ENCODE results near the gene COBLL1.
A peak's percentile ranks its signal among the peaks of the same experiment; 100 is the strongest.
"Not testable (repeated sequence)": the region's sequence is repeated elsewhere in the genome, so short reads cannot be mapped to it uniquely, and the experiment has no call there.

The COBLL1 gene

DNA sequence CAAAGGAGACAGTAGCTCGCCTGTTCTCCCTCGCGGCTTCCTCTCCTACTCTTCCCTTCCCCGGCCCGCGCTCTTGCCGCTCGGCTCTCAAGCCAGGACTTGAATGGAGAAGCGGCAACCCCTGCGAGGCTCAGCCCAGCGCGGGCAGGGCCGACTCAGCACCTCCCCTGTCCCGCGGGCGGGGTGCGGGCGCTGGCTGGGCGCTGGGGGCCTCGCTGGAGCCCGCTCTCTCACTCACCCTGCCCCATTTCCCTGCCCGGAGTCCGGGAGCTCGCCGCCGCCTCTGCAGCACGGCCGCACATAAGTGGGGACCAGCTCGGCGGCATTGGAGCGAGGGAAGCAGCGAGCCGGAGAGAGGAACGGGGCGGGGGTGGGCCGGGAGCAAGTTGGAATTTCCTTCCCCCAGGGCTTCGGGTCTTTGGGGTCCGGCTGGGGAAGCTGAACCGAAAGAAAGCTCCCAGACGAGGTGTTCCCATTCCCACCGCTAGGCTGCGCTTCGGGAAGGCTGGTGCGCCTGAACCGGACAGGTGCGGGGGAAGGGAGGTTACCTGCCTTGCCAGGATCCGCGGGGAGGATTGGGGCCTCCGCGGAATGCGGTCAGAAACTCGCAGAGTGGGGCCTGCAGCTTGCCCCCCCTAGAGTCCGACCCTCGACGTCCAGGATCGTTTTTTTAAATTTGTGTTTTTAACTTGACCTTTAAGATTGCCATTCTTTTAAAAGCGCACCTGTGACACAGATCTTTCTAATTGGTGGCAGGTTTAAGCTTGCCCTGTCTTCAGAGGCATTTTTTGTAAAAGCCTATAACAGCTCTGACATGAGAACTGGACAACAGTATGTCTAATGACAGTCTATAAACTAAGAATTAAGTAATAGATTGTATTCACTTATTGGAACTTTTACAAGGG, at the start of gene COBLL1:
Gene COBLL1, minus strand, starts transcription at position 105 of the 905 bp plus-strand sequence. CDS start 627 bp downstream, outside the sequence.
- DNase-seq (ENCODE audit: low spot score): peak; percentile 62

- DNase-seq (ENCODE audit: low spot score): no peak
Measured at GRCh38 chr2:164890544-164890943, 48.9 kb upstream of the COBLL1 start.

- DNase-seq (ENCODE audit: low spot score): no peak
Measured at GRCh38 chr2:164888592-164888991, 47.0 kb upstream of the COBLL1 start.

- DNase-seq (ENCODE audit: low spot score): no peak
Measured at GRCh38 chr2:164887434-164888144, 46.0 kb upstream of the COBLL1 start.

DNA sequence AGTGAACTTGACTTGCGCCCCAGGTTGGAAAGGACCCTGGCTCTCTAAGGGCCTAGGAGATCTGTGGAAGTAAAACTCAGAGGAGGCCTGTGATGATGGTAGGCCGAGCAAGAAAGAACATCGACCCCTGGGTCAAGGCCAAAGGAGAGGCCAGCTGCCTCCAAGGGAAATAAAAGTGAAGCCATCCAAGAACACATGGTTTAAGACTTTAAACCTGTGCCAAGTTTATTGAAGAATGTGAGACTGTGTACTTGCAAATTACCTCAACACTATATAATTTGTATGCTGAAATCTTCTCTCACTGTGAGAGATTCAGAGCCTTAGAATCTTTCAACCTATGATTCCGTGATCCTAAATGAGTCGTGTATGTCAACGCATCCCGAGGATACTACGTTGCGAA, 40.7 kb upstream of the COBLL1 start:
- no peak for DNase-seq (ENCODE audit: low spot score)

DNA sequence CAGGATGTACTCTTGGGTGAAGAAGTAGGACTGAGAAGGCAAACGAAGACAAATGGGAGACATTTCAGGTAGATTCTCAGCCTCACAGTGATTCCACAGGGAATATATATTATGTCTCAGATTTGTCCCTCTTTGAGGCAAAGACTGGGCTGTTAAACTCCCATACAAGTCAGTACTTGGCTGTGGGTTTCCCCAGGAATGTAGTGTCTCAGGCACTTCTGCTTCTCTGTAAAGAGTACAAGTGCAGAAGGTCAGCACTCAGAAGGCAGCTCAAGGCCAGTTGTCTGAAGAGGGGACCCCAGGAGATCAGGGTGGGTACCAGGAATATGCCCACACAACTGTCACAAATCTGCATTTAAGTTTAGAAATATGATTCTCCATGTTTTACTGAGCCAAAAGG, 39.9 kb upstream of the COBLL1 start:
- DNase-seq (ENCODE audit: low spot score): no peak

- DNase-seq (ENCODE audit: low spot score): no peak
Measured at GRCh38 chr2:164879901-164880535, 38.4 kb upstream of the COBLL1 start.

DNA sequence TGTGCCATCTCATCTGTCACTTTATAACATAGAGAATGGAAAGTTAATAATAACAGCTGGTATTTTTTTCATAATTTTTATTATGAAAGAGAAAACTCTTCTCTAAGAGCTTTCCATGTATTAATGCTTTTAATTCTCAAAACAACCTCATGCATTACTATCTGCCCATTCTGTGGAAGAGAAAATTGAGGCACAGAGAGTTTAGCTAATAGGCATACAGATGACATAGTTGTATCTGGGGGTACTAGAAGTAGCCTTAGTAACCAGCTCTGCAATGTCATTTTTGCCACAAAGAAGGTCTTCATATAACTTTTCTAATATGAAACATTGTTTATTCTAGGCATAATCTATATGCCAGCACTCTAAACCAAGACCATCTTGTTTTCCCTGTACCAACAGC, 36.3 kb upstream of the COBLL1 start:
- no peak for DNase-seq (ENCODE audit: low spot score)

GRCh38 chr2:164877169-164877568, 35.5 kb upstream of the COBLL1 start:
- no peak for DNase-seq (ENCODE audit: low spot score)

DNA sequence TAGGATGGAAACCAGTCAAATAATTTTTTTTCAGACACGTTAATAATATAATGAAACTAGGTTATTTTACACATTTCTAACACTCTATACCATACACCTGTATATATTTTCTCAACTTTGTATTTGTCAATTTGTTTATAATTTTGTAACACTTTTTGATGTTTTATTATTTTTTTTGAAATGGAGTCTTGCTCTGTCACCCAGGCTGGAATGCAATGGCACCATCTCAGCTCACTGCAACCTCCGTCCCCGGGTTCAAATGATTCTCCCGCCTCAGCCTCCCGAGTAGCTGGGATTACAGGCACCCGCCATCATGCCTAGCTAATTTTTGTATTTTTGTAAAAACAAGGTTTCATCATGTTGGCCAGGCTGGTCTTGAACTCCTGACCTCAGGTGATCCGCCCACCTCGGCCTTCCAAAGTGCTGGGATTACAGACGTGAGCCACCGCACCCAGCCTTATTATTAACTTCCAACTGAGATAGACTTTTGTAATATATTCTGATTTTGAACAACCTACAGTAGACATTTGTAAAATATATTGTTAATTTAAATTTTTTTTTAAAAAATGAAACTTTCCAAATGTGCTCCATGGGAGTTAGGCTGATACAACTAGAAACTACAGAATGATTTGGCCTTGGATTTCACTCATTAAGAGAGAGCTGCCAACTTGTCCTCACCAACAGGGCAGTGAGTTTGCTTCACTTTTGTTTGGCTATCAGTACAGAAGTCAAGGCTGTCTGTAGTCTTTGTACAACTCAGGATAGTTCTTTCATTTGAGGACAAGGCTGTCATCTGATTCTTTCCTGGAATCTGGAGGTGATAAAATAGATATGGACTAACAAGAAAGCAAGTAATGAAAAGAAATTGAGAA, 33.9 kb upstream of the COBLL1 start:
- no peak for DNase-seq (ENCODE audit: low spot score)

GRCh38 chr2:164873210-164873908, 31.7 kb upstream of the COBLL1 start:
- no peak for DNase-seq (ENCODE audit: low spot score)

GRCh38 chr2:164871404-164871803, 29.8 kb upstream of the COBLL1 start:
- DNase-seq (ENCODE audit: low spot score): no peak

- no peak for DNase-seq (ENCODE audit: low spot score)
Measured at GRCh38 chr2:164869420-164869772, 27.8 kb upstream of the COBLL1 start.

GRCh38 chr2:164868563-164869419, 27.2 kb upstream of the COBLL1 start:
- no peak for DNase-seq (ENCODE audit: low spot score)

GRCh38 chr2:164867779-164868397, 26.3 kb upstream of the COBLL1 start:
- no peak for DNase-seq (ENCODE audit: low spot score)

GRCh38 chr2:164866381-164866780, 24.8 kb upstream of the COBLL1 start:
- DNase-seq (ENCODE audit: low spot score): not testable (repeated sequence)

DNA sequence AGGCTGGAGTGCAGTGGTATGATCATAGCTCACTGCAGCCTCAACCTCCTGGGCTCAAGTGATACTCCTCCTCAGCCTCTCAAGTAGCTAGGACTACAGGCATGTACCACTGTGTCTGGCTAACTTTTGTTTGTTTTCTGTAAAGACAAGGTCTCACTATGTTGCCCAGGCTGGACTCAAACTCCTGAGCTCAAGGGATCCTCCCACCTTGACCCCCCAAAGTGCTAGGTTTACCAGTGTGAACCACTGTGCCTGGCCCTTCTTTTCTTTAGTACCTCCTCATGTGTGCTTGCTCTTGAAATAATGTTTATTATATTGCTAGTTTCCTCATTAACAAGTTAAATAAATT, 19.0 kb upstream of the COBLL1 start:
- DNase-seq (ENCODE audit: low spot score): no peak

- not testable (repeated sequence) for DNase-seq (ENCODE audit: low spot score)
Measured at GRCh38 chr2:164859906-164860693, 18.5 kb upstream of the COBLL1 start.

DNA sequence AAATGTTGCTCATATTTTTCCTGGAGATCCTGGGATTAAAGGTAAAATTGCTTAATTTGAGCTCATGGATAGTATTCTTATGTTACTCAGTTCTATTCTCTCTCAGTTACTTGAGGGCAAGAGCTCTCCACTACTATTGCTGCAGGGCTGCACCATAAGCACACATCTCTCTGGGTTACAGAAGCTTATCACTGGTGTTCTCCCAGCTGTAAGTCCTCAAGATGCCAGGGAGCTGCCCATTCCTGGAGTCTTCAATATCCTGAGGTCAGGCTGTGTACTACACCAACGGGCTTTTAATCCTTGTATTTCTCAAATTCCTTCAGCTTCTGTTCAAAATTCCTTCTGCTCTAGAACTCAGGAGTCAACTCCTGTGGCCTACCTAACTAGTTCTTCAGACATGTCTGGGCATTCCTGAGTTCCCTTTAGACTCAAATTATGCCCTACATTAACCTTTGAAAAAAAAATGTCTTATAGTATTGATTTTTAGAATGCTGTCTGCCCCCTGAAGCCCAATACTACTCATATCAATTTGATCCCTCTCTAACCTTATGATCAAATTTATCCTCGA, 17.7 kb upstream of the COBLL1 start:
- DNase-seq (ENCODE audit: low spot score): no peak
